HG03175 (cell line): ENCODE data around the gene FARS2.

Experiments used
- ATAC-seq: cut with Tn5 transposase; IDR thresholded peaks from one replicate; pipeline ENCODE4 v1.9.1; 2021; ENCODE audit warnings: mild to moderate bottlenecking, moderate library complexity; ENCODE audit not compliant: unreplicated experiment

FARS2 gene

GRCh38 chr6:5522147-5522546 lies 260.8 kb downstream of the FARS2 start:
- no peak for ATAC-seq

GRCh38 chr6:5524110-5524509 lies 262.8 kb downstream of the FARS2 start:
- ATAC-seq, result no peak

- ATAC-seq, result no peak
These were observed 263.9 kb downstream of the FARS2 start for GRCh38 chr6:5525209-5525608.

GRCh38 chr6:5529015-5529414 lies 267.7 kb downstream of the FARS2 start:
- ATAC-seq, result no peak

- no peak for ATAC-seq
These were observed 268.4 kb downstream of the FARS2 start for GRCh38 chr6:5529733-5530132.

GRCh38 chr6:5531161-5531560 lies 269.8 kb downstream of the FARS2 start:
- ATAC-seq, result no peak

- ATAC-seq, result no peak
These were observed 270.6 kb downstream of the FARS2 start for GRCh38 chr6:5531853-5532375.

GRCh38 chr6:5532941-5533340 lies 271.6 kb downstream of the FARS2 start:
- no peak for ATAC-seq

GRCh38 chr6:5534643-5535042 lies 273.3 kb downstream of the FARS2 start:
- ATAC-seq, result no peak

GRCh38 chr6:5536644-5537043 lies 275.3 kb downstream of the FARS2 start:
- no peak for ATAC-seq

- ATAC-seq, result no peak
These were observed 275.8 kb downstream of the FARS2 start for GRCh38 chr6:5537132-5537531.

- no peak for ATAC-seq
These were observed 276.7 kb downstream of the FARS2 start for GRCh38 chr6:5537967-5538366.

- ATAC-seq, result no peak
These were observed 279.1 kb downstream of the FARS2 start for GRCh38 chr6:5540370-5540769.

GRCh38 chr6:5541025-5541424 lies 279.7 kb downstream of the FARS2 start:
- no peak for ATAC-seq

- ATAC-seq, result no peak
These were observed 280.6 kb downstream of the FARS2 start for GRCh38 chr6:5541751-5542432.

- no peak for ATAC-seq
These were observed 286.2 kb downstream of the FARS2 start for GRCh38 chr6:5547556-5547955.

GRCh38 chr6:5550631-5551030 lies 289.3 kb downstream of the FARS2 start:
- no peak for ATAC-seq

GRCh38 chr6:5552243-5552642 lies 290.9 kb downstream of the FARS2 start:
- no peak for ATAC-seq

GRCh38 chr6:5553767-5554166 lies 292.5 kb downstream of the FARS2 start:
- ATAC-seq, result no peak

- no peak for ATAC-seq
These were observed 292.9 kb downstream of the FARS2 start for GRCh38 chr6:5554226-5554625.

- no peak for ATAC-seq
These were observed 294.7 kb downstream of the FARS2 start for GRCh38 chr6:5556011-5556410.

- ATAC-seq, result no peak
These were observed 296.2 kb downstream of the FARS2 start for GRCh38 chr6:5557506-5557905.

GRCh38 chr6:5559651-5560050 lies 298.3 kb downstream of the FARS2 start:
- no peak for ATAC-seq
